MCF 10A (cell line): Measurements from ENCODE around the gene SFXN3. TPM values are rescaled to one million over a fixed set of nuclear protein-coding genes. Genes with fewer than 3 reads are reported as not detected.

Experiments
- BruUV-seq: library from RNA; stranded (reverse); fragments of 400-500 nt; replicated peaks from 2 replicates; lab custom pipeline; 2021; lab: Mats Ljungman, UMichigan
- CTCF ChIA-PET: fragments of 300-600 bp; sonication (Branson Sonifier 250); formaldehyde crosslinking; extraction: SDS; loops from one replicate; lab custom pipeline; 2021; ENCODE audit warnings: antibody characterized with exemption, inconsistent platforms; lab: Yijun Ruan, JAX
- POLR2A ChIA-PET: fragments of 300-600, 350-650 bp; sonication (Branson Sonifier 250); formaldehyde crosslinking; extraction: SDS; loops from one replicate; lab custom pipeline; 2020; ENCODE audit warnings: antibody characterized with exemption, inconsistent platforms; lab: Yijun Ruan, JAX
- DNase-seq: peaks from one replicate; pipeline ENCODE4 v3.0.0-alpha.2; 2018; ENCODE audit not compliant: unreplicated experiment
- H3K27ac Mint-ChIP-seq: one replicate; pipeline ENCODE4 v1.8.0; 2022; ENCODE audit warnings: mild to moderate bottlenecking, low read depth, mixed read lengths; ENCODE audit not compliant: unreplicated experiment
- H3K27me3 Mint-ChIP-seq: one replicate; pipeline ENCODE4 v1.8.0; 2022; ENCODE audit warnings: mixed read lengths; ENCODE audit not compliant: insufficient read depth, unreplicated experiment
- H3K36me3 Mint-ChIP-seq: one replicate; pipeline ENCODE4 v1.8.0; 2022; ENCODE audit warnings: mild to moderate bottlenecking, moderate library complexity, mixed read lengths; ENCODE audit not compliant: insufficient read depth, unreplicated experiment
- H3K4me1 Mint-ChIP-seq: one replicate; pipeline ENCODE4 v1.8.0; 2022; ENCODE audit warnings: mixed read lengths; ENCODE audit not compliant: insufficient read depth, unreplicated experiment
- H3K4me3 Mint-ChIP-seq: one replicate; pipeline ENCODE4 v1.8.0; 2022; ENCODE audit warnings: mild to moderate bottlenecking, moderate library complexity, mixed read lengths; ENCODE audit not compliant: unreplicated experiment
- H3K9me3 Mint-ChIP-seq: one replicate; pipeline ENCODE4 v1.8.0; 2022; ENCODE audit warnings: mixed read lengths; ENCODE audit not compliant: unreplicated experiment
- intact Hi-C: fragments of 100-400 bp; cut with micrococcal nuclease; formaldehyde crosslinking; loops from 2 replicates; pipeline ENCODE4 v1.14.1; 2022
- total RNA-seq: library from RNA; stranded (reverse); gene quantifications from 2 replicates; pipeline ENCODE4 v1.2.3, GENCODE V29; 2022
- TF ChIP-seq, protein P1 (sequence below): fragments of 200-600 bp; IDR thresholded peaks from one replicate; pipeline ENCODE4 v1.8.0; 2022; ENCODE audit warnings: antibody characterized with exemption, mild to moderate bottlenecking; ENCODE audit not compliant: unreplicated experiment

Gene SFXN3
- total RNA-seq, 1 experiment from 2014 or later = 39.4 TPM

DNA sequence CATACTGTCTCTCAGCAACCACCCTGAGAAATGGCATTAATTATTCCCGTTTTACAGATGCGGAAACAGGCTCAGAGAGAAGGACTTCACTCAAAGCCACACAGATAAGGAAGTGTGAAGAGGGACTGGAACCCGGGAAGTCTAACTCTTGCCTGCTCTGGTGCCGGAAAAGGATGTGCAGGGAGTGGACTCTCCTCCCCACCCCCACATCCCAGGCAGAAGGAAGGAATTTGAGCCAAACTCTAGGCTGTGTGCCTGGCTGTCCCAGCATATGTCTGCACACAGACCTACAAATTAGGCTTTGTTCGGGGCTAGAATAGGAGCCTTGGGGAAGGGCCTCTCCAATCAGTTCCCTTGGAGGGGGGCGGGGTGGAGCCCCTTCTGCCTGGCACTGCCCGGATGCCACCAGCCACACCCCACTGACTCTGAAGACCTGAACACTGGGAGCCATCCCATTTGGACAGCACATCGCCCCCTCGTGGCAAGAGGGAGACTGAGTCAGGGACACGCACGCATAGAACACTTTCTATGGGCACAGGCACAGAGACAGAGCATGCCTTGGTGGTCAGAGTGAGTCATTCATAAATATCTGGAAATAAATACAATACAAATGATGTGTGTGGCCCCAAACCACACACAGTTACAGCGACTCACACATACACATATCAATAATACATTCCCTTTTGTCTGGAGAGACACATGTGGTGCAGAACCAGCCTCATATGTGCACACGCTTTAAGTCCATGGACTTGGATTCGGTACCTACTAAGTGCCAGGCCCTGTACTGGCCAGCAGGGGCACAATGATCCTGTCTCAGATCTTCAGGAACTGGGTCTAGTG is 18.3 kb upstream of the SFXN3 start:
- H3K27me3 Mint-ChIP-seq = no peaks in the 10 kb centered on the region
- DNase-seq = peak; percentile 95

DNA sequence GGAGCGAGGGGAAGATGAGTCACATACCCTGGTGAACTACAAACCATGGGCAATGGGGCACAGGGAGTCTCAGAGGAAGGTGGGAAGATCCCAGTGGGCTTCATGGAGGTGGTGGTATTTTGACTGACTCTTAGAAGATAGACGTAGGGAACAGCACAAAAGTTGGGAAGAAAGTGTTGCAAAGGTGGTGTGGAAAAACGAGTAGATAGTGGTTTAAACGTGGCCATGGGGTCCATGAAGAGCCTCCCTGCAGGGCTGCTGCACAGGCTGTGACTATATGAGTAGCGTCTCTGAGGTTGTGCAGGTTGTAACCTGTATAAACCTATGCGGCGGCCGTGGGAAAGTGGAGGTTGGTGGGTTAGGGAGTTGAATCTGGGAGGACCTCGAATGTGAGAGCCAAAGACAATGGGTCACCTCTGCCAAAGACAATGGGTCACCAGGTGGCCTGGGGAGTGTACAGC is 17.6 kb upstream of the SFXN3 start:
- TF ChIP-seq, protein P1, sequence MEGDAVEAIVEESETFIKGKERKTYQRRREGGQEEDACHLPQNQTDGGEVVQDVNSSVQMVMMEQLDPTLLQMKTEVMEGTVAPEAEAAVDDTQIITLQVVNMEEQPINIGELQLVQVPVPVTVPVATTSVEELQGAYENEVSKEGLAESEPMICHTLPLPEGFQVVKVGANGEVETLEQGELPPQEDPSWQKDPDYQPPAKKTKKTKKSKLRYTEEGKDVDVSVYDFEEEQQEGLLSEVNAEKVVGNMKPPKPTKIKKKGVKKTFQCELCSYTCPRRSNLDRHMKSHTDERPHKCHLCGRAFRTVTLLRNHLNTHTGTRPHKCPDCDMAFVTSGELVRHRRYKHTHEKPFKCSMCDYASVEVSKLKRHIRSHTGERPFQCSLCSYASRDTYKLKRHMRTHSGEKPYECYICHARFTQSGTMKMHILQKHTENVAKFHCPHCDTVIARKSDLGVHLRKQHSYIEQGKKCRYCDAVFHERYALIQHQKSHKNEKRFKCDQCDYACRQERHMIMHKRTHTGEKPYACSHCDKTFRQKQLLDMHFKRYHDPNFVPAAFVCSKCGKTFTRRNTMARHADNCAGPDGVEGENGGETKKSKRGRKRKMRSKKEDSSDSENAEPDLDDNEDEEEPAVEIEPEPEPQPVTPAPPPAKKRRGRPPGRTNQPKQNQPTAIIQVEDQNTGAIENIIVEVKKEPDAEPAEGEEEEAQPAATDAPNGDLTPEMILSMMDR = no peak
- ChIA-PET CTCF (interaction anchor here (0.7 to 7.0 kb wide), 14 partner anchors 10 to 1090 kb away, joined by 3 to 199 read pairs (median 6); partner anchors contain the start of genes LZTS2, PDZD7 and SFXN3), POLR2A (interaction anchor here (2.1 kb wide), 1 partner anchor 15 kb away, joined by 26 read pairs; the partner anchor contains the start of gene LZTS2)
- no peak overlapping the region for H3K4me3 Mint-ChIP-seq
- no peaks in the 10 kb centered on the region for H3K27me3 Mint-ChIP-seq
- BruUV-seq = no TSS peak
- DNase-seq = peak; percentile 30
- peaks cover 28% of the 10 kb centered on the region for H3K4me1 Mint-ChIP-seq
- no peaks in the 10 kb centered on the region for H3K9me3 Mint-ChIP-seq
- H3K36me3 Mint-ChIP-seq = no peaks in the 10 kb centered on the region
- H3K27ac Mint-ChIP-seq = peak overlapping the region; percentile 29
- intact Hi-C loops = loop anchor here (1.0 kb wide), 1 partner anchor 15 kb away; no protein-coding TSS in a partner anchor

More for the DNA sequence above, 18.3 kb upstream of the SFXN3 start:
- TF ChIP-seq, protein P1 = peak; percentile 67
- peak overlapping the region; percentile 29 for H3K27ac Mint-ChIP-seq
- H3K9me3 Mint-ChIP-seq = no peaks in the 10 kb centered on the region
- peaks cover 26% of the 10 kb centered on the region for H3K4me1 Mint-ChIP-seq
- intact Hi-C loops = loop anchor here (1.0 kb wide), 2 partner anchors 14 to 18 kb away; no protein-coding TSS in a partner anchor
- ChIA-PET CTCF (interaction anchor here (0.9 to 5.0 kb wide), 5 partner anchors 10 to 65 kb away, joined by 3 to 32 read pairs (median 5); partner anchors contain the start of gene LZTS2), POLR2A (no interaction called here)
- no TSS peak for BruUV-seq
- H3K36me3 Mint-ChIP-seq = no peaks in the 10 kb centered on the region
- H3K4me3 Mint-ChIP-seq = no peak overlapping the region

DNA sequence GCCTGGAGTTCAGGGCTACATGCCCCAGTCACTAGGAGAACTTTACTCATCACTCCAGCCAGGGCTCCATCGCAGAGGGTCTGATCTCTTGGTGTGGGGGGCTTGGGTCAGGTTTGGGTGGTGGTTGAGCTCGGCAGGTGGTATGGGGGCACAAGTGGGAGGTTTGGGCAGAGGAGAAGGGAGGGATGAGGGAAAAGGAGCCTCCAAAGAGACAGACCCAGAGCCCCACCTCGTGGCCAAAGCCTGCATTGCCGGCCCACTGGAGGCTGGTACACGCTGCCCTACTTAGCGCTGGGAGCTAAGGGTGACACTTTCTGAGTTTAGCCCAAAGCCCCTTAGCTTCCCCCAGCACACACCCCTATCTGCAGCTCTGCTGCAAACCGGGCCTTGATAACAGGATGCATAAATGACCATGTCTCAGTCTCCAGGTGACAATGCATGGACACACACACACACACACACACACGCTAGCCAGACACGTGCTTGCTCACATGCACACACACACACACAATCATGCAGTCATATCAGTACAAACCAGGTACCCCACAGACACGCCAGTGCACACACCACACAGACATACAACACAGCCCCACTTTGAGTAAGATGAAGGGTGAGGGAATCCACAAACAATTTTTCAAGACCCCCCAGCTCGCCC is 16.7 kb upstream of the SFXN3 start:
- Mint-ChIP-seq H3K27me3 (no peaks in the 10 kb centered on the region), H3K9me3 (no peaks in the 10 kb centered on the region), H3K36me3 (no peaks in the 10 kb centered on the region), H3K4me3 (no peak overlapping the region), H3K27ac (no peak overlapping the region), H3K4me1 (peaks cover 30% of the 10 kb centered on the region)
- CTCF ChIA-PET = interaction anchor here (0.5 to 7.0 kb wide), 26 partner anchors 11 to 1089 kb away, joined by 3 to 199 read pairs (median 6); partner anchors contain the start of genes LZTS2, PDZD7 and SFXN3
- intact Hi-C loops = no loop called here
- TF ChIP-seq, protein P1 = peak; percentile 95
- POLR2A ChIA-PET = interaction anchor here (0.5 to 2.1 kb wide), 5 partner anchors 8 to 117 kb away, joined by 3 to 26 read pairs (median 3); partner anchors contain the start of genes LZTS2, PDZD7 and SFXN3
- BruUV-seq = no TSS peak
- DNase-seq = peak; percentile 77
